ENCODE measurements around the gene GTF2H1. TPM values are rescaled to one million over a fixed set of nuclear protein-coding genes. Genes with fewer than 3 reads are reported as not detected.

The GTF2H1 gene
- total and polyA plus RNA-seq, 8 donors: 11.9 to 23.1 (median 18.2) TPM

GRCh38 chr11:18285841-18286240 lies 36.5 kb upstream of the GTF2H1 start:
- peaks cover 0 to 50% (median 4%) of the 10 kb centered on the region in 3 donors for H3K36me3 ChIP-seq
- no peaks in the 10 kb centered on the region for H3K9me3 ChIP-seq
- DNase-seq: no peak
- TF ChIP-seq, protein P1, sequence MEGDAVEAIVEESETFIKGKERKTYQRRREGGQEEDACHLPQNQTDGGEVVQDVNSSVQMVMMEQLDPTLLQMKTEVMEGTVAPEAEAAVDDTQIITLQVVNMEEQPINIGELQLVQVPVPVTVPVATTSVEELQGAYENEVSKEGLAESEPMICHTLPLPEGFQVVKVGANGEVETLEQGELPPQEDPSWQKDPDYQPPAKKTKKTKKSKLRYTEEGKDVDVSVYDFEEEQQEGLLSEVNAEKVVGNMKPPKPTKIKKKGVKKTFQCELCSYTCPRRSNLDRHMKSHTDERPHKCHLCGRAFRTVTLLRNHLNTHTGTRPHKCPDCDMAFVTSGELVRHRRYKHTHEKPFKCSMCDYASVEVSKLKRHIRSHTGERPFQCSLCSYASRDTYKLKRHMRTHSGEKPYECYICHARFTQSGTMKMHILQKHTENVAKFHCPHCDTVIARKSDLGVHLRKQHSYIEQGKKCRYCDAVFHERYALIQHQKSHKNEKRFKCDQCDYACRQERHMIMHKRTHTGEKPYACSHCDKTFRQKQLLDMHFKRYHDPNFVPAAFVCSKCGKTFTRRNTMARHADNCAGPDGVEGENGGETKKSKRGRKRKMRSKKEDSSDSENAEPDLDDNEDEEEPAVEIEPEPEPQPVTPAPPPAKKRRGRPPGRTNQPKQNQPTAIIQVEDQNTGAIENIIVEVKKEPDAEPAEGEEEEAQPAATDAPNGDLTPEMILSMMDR (IDR thresholded peaks at IDR 0.05): no peak
- H3K4me3 ChIP-seq: no peak overlapping the region
- no peak for ATAC-seq
- intact Hi-C loops (cut with DNase I): no loop called here
- H3K4me1 ChIP-seq: no peaks in the 10 kb centered on the region
- H3K27ac ChIP-seq: no peak overlapping the region
- FAIRE-seq: no peak
- H3K27me3 ChIP-seq: no peaks in the 10 kb centered on the region
- WGBS, 2 donors: 96 to 100% methylated on average over 1 of the region's 1 CpG

GRCh38 chr11:18288911-18289310 lies 33.5 kb upstream of the GTF2H1 start:
- Histone ChIP-seq H3K36me3 (peaks cover 0 to 64% (median 8%) of the 10 kb centered on the region in 3 donors), H3K27me3 (no peaks in the 10 kb centered on the region), H3K4me3 (no peak overlapping the region), H3K27ac (no peak overlapping the region), H3K4me1 (no peaks in the 10 kb centered on the region), H3K9me3 (no peaks in the 10 kb centered on the region)
- DNase-seq (no peak), FAIRE-seq (no peak), ATAC-seq (no peak)
- TF ChIP-seq, protein P1 (IDR thresholded peaks at IDR 0.05): no peak
- WGBS, 2 donors: 94 to 97% methylated on average over 4 of the region's 4 CpGs
- intact Hi-C loops (cut with DNase I): no loop called here

- 92 to 96% methylated on average over 5 of the region's 5 CpGs for WGBS, 2 donors
- Histone ChIP-seq H3K27ac (no peak overlapping the region), H3K4me1 (no peaks in the 10 kb centered on the region), H3K4me3 (no peak overlapping the region), H3K36me3 (peaks cover 0 to 66% (median 15%) of the 10 kb centered on the region in 3 donors), H3K27me3 (no peaks in the 10 kb centered on the region), H3K9me3 (no peaks in the 10 kb centered on the region)
- intact Hi-C loops (cut with DNase I): no loop called here
- FAIRE-seq (no peak), DNase-seq (no peak), ATAC-seq (no peak)
- TF ChIP-seq, protein P1 (IDR thresholded peaks at IDR 0.05): no peak
Measured at GRCh38 chr11:18294862-18295261, 27.5 kb upstream of the GTF2H1 start.

- Histone ChIP-seq H3K27ac (no peak overlapping the region), H3K4me1 (no peaks in the 10 kb centered on the region), H3K27me3 (no peaks in the 10 kb centered on the region), H3K36me3 (peaks cover 0 to 68% (median 15%) of the 10 kb centered on the region in 3 donors), H3K4me3 (no peak overlapping the region), H3K9me3 (no peaks in the 10 kb centered on the region)
- intact Hi-C loops (cut with DNase I): no loop called here
- ATAC-seq (no peak), DNase-seq (no peak), FAIRE-seq (no peak)
- TF ChIP-seq, protein P1 (IDR thresholded peaks at IDR 0.05): no peak
- WGBS, 2 donors: 93 to 97% methylated on average over 2 of the region's 2 CpGs
Measured at GRCh38 chr11:18295316-18295715, 27.1 kb upstream of the GTF2H1 start.

- Histone ChIP-seq H3K4me3 (no peak overlapping the region), H3K27me3 (no peaks in the 10 kb centered on the region), H3K27ac (peak overlapping the region in 1 of 4 donors; percentile 6), H3K9me3 (no peaks in the 10 kb centered on the region), H3K36me3 (peaks cover 0 to 44% (median 11%) of the 10 kb centered on the region in 3 donors), H3K4me1 (peaks cover 0 to 5% (median 0%) of the 10 kb centered on the region in 3 donors)
- intact Hi-C loops (cut with DNase I): no loop called here
- no peak for ATAC-seq
- FAIRE-seq: no peak
- TF ChIP-seq, protein P1 (IDR thresholded peaks at IDR 0.05): no peak
- DNase-seq: no peak
Measured at GRCh38 chr11:18299721-18300120, 22.6 kb upstream of the GTF2H1 start.

All from pancreas (tissue), 10 donors.